ENCODE measurements around the gene KCMF1.

DNA sequence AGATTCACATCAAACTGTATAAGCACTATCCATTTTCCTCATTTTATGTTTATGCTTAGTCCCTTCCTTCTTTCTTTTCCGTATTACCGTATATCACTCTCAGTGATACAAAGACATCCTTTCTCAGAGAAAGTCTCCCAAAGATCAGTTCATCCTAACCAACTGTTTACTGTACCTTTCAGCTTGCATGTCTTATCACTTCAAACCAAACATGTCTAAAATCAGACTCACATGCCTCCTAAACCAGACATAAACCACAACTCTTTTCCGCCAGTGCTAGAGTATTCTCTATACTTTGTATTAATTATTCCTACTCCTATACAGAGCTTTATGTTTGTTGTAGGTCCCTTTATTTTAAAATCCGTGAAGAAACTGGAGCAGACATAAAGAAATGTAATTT, 41.5 kb downstream of the KCMF1 start:
- TF ChIP-seq, protein P1, sequence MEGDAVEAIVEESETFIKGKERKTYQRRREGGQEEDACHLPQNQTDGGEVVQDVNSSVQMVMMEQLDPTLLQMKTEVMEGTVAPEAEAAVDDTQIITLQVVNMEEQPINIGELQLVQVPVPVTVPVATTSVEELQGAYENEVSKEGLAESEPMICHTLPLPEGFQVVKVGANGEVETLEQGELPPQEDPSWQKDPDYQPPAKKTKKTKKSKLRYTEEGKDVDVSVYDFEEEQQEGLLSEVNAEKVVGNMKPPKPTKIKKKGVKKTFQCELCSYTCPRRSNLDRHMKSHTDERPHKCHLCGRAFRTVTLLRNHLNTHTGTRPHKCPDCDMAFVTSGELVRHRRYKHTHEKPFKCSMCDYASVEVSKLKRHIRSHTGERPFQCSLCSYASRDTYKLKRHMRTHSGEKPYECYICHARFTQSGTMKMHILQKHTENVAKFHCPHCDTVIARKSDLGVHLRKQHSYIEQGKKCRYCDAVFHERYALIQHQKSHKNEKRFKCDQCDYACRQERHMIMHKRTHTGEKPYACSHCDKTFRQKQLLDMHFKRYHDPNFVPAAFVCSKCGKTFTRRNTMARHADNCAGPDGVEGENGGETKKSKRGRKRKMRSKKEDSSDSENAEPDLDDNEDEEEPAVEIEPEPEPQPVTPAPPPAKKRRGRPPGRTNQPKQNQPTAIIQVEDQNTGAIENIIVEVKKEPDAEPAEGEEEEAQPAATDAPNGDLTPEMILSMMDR (IDR thresholded peaks at IDR 0.05 in 2 of 3, conservative IDR thresholded peaks at IDR 0.05 in 1 of 3; ENCODE audit: insufficient read depth in 2 of 3, low read depth in 1 of 3, low read length in 3 of 3), result no peak
- TF ChIP-seq, protein P2, sequence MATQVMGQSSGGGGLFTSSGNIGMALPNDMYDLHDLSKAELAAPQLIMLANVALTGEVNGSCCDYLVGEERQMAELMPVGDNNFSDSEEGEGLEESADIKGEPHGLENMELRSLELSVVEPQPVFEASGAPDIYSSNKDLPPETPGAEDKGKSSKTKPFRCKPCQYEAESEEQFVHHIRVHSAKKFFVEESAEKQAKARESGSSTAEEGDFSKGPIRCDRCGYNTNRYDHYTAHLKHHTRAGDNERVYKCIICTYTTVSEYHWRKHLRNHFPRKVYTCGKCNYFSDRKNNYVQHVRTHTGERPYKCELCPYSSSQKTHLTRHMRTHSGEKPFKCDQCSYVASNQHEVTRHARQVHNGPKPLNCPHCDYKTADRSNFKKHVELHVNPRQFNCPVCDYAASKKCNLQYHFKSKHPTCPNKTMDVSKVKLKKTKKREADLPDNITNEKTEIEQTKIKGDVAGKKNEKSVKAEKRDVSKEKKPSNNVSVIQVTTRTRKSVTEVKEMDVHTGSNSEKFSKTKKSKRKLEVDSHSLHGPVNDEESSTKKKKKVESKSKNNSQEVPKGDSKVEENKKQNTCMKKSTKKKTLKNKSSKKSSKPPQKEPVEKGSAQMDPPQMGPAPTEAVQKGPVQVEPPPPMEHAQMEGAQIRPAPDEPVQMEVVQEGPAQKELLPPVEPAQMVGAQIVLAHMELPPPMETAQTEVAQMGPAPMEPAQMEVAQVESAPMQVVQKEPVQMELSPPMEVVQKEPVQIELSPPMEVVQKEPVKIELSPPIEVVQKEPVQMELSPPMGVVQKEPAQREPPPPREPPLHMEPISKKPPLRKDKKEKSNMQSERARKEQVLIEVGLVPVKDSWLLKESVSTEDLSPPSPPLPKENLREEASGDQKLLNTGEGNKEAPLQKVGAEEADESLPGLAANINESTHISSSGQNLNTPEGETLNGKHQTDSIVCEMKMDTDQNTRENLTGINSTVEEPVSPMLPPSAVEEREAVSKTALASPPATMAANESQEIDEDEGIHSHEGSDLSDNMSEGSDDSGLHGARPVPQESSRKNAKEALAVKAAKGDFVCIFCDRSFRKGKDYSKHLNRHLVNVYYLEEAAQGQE (IDR thresholded peaks at IDR 0.05; ENCODE audit: borderline replicate concordance), result no peak
- TF ChIP-seq, protein P2 (CRISPR knock-in tag; IDR thresholded peaks at IDR 0.05; ENCODE audit: low read depth), result no peak
- TF ChIP-seq TARDBP (IDR thresholded peaks at IDR 0.05), result no peak

Measured in K562 (cell line).